Measurements from ENCODE around the gene SLC2A13. TPM values are rescaled to one million over a fixed set of nuclear protein-coding genes. Genes with fewer than 3 reads are reported as not detected.

SLC2A13 gene
- total and polyA plus RNA-seq, 2 donors from 2014 or later = 3.9 to 18.6 TPM

DNA sequence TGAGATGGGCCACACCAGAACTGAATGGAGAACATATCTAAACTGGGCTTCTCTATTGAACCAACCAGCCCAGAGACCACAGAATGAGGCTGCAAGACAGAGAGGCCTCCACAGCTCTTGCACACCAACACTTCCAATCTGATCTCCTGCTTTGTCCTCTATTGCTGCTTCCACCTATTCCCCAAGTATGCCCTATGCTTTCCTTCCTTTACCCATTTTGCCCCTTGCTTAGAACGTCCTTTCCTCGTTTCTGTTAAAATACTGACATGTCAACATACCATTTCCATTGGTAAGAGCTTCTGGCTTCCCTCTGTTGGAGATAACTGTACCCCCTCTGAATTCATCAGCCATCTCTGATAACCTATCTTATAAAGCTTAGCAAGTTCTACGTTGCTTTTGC lies 2.8 kb downstream of the SLC2A13 start:
- DNase-seq (no peak), FAIRE-seq (no peak)
- TF ChIP-seq, protein P1, sequence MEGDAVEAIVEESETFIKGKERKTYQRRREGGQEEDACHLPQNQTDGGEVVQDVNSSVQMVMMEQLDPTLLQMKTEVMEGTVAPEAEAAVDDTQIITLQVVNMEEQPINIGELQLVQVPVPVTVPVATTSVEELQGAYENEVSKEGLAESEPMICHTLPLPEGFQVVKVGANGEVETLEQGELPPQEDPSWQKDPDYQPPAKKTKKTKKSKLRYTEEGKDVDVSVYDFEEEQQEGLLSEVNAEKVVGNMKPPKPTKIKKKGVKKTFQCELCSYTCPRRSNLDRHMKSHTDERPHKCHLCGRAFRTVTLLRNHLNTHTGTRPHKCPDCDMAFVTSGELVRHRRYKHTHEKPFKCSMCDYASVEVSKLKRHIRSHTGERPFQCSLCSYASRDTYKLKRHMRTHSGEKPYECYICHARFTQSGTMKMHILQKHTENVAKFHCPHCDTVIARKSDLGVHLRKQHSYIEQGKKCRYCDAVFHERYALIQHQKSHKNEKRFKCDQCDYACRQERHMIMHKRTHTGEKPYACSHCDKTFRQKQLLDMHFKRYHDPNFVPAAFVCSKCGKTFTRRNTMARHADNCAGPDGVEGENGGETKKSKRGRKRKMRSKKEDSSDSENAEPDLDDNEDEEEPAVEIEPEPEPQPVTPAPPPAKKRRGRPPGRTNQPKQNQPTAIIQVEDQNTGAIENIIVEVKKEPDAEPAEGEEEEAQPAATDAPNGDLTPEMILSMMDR (IDR thresholded peaks at IDR 0.05; ENCODE audit: borderline replicate concordance, extremely low read depth, insufficient read depth) = no peak
- H3K4me3 ChIP-seq (ENCODE audit: low read length in 3 of 3) = peak overlapping the region in 1 of 3 donors; percentile 74
- intact Hi-C loops (cut with DNase I) = loop anchor here (10.0 kb wide), 1 partner anchor 88 kb away; no protein-coding TSS in a partner anchor
- H3K27me3 ChIP-seq (ENCODE audit: control insufficient read depth, insufficient read depth, low read length) = no peaks in the 10 kb centered on the region
- H3K36me3 ChIP-seq (ENCODE audit: control insufficient read depth in 2 of 3, insufficient read depth in 3 of 3, low read length in 3 of 3) = no peaks in the 10 kb centered on the region
- no peaks in the 10 kb centered on the region for H3K9me3 ChIP-seq (ENCODE audit: control insufficient read depth in 2 of 3, insufficient read depth in 1 of 3, low read length in 3 of 3)
- no peak overlapping the region for H3K27ac ChIP-seq (ENCODE audit: low read depth in 2 of 2, low read length in 2 of 2)
- peaks cover 0 to 6% (median 4%) of the 10 kb centered on the region in 3 donors for H3K4me1 ChIP-seq (ENCODE audit: control insufficient read depth in 2 of 3, insufficient read depth in 2 of 3, low read depth in 1 of 3, low read length in 3 of 3)
- H3K9ac ChIP-seq (ENCODE audit: low read length in 3 of 3) = no peak overlapping the region

DNA sequence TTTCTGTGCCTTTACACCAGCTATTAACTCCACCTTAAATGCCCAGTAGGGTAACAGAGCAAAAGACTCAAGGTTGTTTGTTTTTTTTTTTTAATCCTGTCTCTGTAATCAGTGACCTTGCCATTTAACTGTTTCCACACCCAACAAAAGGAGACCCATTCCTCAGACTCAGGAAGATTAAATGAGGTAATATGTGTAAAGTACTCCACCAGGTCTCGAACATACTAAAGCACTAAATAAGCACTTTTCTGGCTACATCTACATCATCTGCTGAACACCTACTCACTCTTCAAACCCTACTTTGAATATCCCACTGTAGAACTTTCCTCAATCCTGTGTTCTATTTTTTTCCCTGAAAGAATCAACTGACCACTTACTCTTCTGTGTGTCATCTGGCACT lies 4.1 kb downstream of the SLC2A13 start:
- H3K4me1 ChIP-seq (ENCODE audit: control insufficient read depth in 2 of 3, insufficient read depth in 2 of 3, low read depth in 1 of 3, low read length in 3 of 3) = peaks cover 0 to 6% (median 4%) of the 10 kb centered on the region in 3 donors
- no peak overlapping the region for H3K9ac ChIP-seq (ENCODE audit: low read length in 3 of 3)
- FAIRE-seq (no peak), DNase-seq (no peak)
- no peaks in the 10 kb centered on the region for H3K27me3 ChIP-seq (ENCODE audit: control insufficient read depth, insufficient read depth, low read length)
- H3K36me3 ChIP-seq (ENCODE audit: control insufficient read depth in 2 of 3, insufficient read depth in 3 of 3, low read length in 3 of 3) = no peaks in the 10 kb centered on the region
- no peak overlapping the region for H3K4me3 ChIP-seq (ENCODE audit: low read length in 3 of 3)
- no peak overlapping the region for H3K27ac ChIP-seq (ENCODE audit: low read depth in 2 of 2, low read length in 2 of 2)
- intact Hi-C loops (cut with DNase I) = loop anchor here (10.0 kb wide), 1 partner anchor 87 kb away; no protein-coding TSS in a partner anchor
- H3K9me3 ChIP-seq (ENCODE audit: control insufficient read depth in 2 of 3, insufficient read depth in 1 of 3, low read length in 3 of 3) = no peaks in the 10 kb centered on the region
- TF ChIP-seq, protein P1 (IDR thresholded peaks at IDR 0.05; ENCODE audit: borderline replicate concordance, extremely low read depth, insufficient read depth) = no peak

DNA sequence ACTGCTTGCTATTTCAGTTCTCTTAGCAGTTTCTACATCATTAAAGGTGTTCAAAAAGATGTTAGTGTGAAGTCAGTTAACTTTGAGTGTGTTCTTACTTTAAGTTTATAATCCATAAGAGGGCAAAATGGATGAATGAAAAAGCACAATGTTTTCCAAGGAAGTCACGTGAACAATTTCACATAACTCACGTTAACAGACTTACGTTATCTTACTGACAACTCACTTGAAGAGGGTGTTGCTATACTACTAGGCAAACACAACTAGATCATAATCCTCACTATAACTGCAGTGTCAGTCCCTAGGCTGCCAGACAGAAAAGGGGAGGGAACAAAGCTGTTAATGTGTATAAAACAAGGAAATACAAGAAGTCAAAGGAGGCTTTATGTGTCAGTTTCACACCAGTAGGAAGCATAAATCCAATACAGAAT lies 6.4 kb downstream of the SLC2A13 start:
- Histone ChIP-seq H3K9ac (ENCODE audit: low read length in 3 of 3) (no peak overlapping the region), H3K27ac (ENCODE audit: low read depth in 2 of 2, low read length in 2 of 2) (no peak overlapping the region), H3K4me3 (ENCODE audit: low read length in 3 of 3) (no peak overlapping the region), H3K27me3 (ENCODE audit: control insufficient read depth, insufficient read depth, low read length) (no peaks in the 10 kb centered on the region), H3K4me1 (ENCODE audit: control insufficient read depth in 2 of 3, insufficient read depth in 2 of 3, low read depth in 1 of 3, low read length in 3 of 3) (peaks cover 0 to 4% (median 0%) of the 10 kb centered on the region in 3 donors), H3K36me3 (ENCODE audit: control insufficient read depth in 2 of 3, insufficient read depth in 3 of 3, low read length in 3 of 3) (no peaks in the 10 kb centered on the region), H3K9me3 (ENCODE audit: control insufficient read depth in 2 of 3, insufficient read depth in 1 of 3, low read length in 3 of 3) (no peaks in the 10 kb centered on the region)
- intact Hi-C loops (cut with DNase I) = no loop called here
- DNase-seq = peak in 2 of 5 donors; percentile 37 to 56
- TF ChIP-seq, protein P1 (IDR thresholded peaks at IDR 0.05; ENCODE audit: borderline replicate concordance, extremely low read depth, insufficient read depth) = no peak
- no peak for FAIRE-seq
